HG03175 (cell line): ENCODE data around the gene SMIM13.
"Not testable (repeated sequence)": the region's sequence is repeated elsewhere in the genome, so short reads cannot be mapped to it uniquely, and the experiment has no call there.

Experiments used
- ATAC-seq: cut with Tn5 transposase; IDR thresholded peaks from one replicate; pipeline ENCODE4 v1.9.1; 2021; ENCODE audit warnings: mild to moderate bottlenecking, moderate library complexity; ENCODE audit not compliant: unreplicated experiment

SMIM13 gene

GRCh38 chr6:11083491-11083890 lies 10.1 kb upstream of the SMIM13 start:
- no peak for ATAC-seq

GRCh38 chr6:11083956-11084355 lies 9.7 kb upstream of the SMIM13 start:
- no peak for ATAC-seq

- no peak for ATAC-seq
Measured at GRCh38 chr6:11085758-11086435, 7.7 kb upstream of the SMIM13 start.

- ATAC-seq = not testable (repeated sequence)
Measured at GRCh38 chr6:11087141-11087812, 6.4 kb upstream of the SMIM13 start.

- no peak for ATAC-seq
Measured at GRCh38 chr6:11089695-11090094, 3.9 kb upstream of the SMIM13 start.

GRCh38 chr6:11091141-11091540 lies 2.5 kb upstream of the SMIM13 start:
- not testable (repeated sequence) for ATAC-seq

- peak; percentile 34 for ATAC-seq
Measured at GRCh38 chr6:11092668-11093375, 812 bp upstream of the SMIM13 start.

GRCh38 chr6:11093376-11093625 lies 333 bp upstream of the SMIM13 start:
- peak; percentile 19 for ATAC-seq

- ATAC-seq = peak; percentile 37
Measured at GRCh38 chr6:11094411-11094851, 797 bp downstream of the SMIM13 start.

- ATAC-seq = no peak
Measured at GRCh38 chr6:11094941-11095340, 1.3 kb downstream of the SMIM13 start.

- ATAC-seq = no peak
Measured at GRCh38 chr6:11096109-11096508, 2.5 kb downstream of the SMIM13 start.

GRCh38 chr6:11097476-11097875 lies 3.8 kb downstream of the SMIM13 start:
- no peak for ATAC-seq

GRCh38 chr6:11098004-11098403 lies 4.4 kb downstream of the SMIM13 start:
- ATAC-seq = no peak

- no peak for ATAC-seq
Measured at GRCh38 chr6:11101417-11101816, 7.8 kb downstream of the SMIM13 start.

- no peak for ATAC-seq
Measured at GRCh38 chr6:11103065-11103464, 9.4 kb downstream of the SMIM13 start.

- no peak for ATAC-seq
Measured at GRCh38 chr6:11108726-11109125, 15.1 kb downstream of the SMIM13 start.

GRCh38 chr6:11110921-11111768 lies 17.5 kb downstream of the SMIM13 start, which contains the start of gene ERVFRD-1:
Gene ERVFRD-1, minus strand, starts transcription at chr6:11111725. Its CDS starts 6,415 bp downstream, at chr6:11105310.
- no peak for ATAC-seq

- no peak for ATAC-seq
Measured at GRCh38 chr6:11111769-11112437, 18.3 kb downstream of the SMIM13 start.

- no peak for ATAC-seq
Measured at GRCh38 chr6:11113038-11113437, 19.4 kb downstream of the SMIM13 start.

- ATAC-seq = peak; percentile 50
Measured at GRCh38 chr6:11115808-11116536, 22.3 kb downstream of the SMIM13 start.
